Stimulated activated naive B cell treated with anti-CD40 and anti-IgM and Interleukin-4, amounts not matched to agents 10 μg/mL and 1 μg/mL and 100 μg/mL, for 72 hours (primary cell): Measurements from ENCODE around the gene ATG2B.
A peak's percentile ranks its signal among the peaks of the same experiment; 100 is the strongest.

Experiments
- ATAC-seq, 2 donors: fragments of 150-1000 bp; cut with Tn5 transposase; replicated peaks; 2 replicates each; pipeline ENCODE4 v1.10.0; 2021; ENCODE audit warnings: moderate library complexity in 1 of 2
- DNase-seq: peaks from one replicate; pipeline ENCODE4 v3.0.0; 2021
- H3K27ac Mint-ChIP-seq: one replicate; pipeline ENCODE4 v1.8.0; 2022; ENCODE audit warnings: mild to moderate bottlenecking, mixed read lengths
- H3K27me3 Mint-ChIP-seq, 2 donors: one replicate each; pipeline ENCODE4 v1.8.0; 2022; ENCODE audit warnings: mixed read lengths in 2 of 2
- H3K36me3 Mint-ChIP-seq, 2 donors: one replicate each; pipeline ENCODE4 v1.8.0; 2022; ENCODE audit warnings: mixed read lengths in 2 of 2, mild to moderate bottlenecking in 1 of 2
- H3K4me1 Mint-ChIP-seq, 2 donors: one replicate each; pipeline ENCODE4 v1.8.0; 2022; ENCODE audit warnings: mixed read lengths in 2 of 2, mild to moderate bottlenecking in 1 of 2
- H3K4me3 Mint-ChIP-seq, 2 donors: one replicate each; pipeline ENCODE4 v1.8.0; 2022; ENCODE audit warnings: mild to moderate bottlenecking in 2 of 2, mixed read lengths in 2 of 2, moderate library complexity in 1 of 2
- H3K9me3 Mint-ChIP-seq, 2 donors: one replicate each; pipeline ENCODE4 v1.8.0; 2022; ENCODE audit warnings: mixed read lengths in 2 of 2, mild to moderate bottlenecking in 1 of 2

The ATG2B gene, protein sequence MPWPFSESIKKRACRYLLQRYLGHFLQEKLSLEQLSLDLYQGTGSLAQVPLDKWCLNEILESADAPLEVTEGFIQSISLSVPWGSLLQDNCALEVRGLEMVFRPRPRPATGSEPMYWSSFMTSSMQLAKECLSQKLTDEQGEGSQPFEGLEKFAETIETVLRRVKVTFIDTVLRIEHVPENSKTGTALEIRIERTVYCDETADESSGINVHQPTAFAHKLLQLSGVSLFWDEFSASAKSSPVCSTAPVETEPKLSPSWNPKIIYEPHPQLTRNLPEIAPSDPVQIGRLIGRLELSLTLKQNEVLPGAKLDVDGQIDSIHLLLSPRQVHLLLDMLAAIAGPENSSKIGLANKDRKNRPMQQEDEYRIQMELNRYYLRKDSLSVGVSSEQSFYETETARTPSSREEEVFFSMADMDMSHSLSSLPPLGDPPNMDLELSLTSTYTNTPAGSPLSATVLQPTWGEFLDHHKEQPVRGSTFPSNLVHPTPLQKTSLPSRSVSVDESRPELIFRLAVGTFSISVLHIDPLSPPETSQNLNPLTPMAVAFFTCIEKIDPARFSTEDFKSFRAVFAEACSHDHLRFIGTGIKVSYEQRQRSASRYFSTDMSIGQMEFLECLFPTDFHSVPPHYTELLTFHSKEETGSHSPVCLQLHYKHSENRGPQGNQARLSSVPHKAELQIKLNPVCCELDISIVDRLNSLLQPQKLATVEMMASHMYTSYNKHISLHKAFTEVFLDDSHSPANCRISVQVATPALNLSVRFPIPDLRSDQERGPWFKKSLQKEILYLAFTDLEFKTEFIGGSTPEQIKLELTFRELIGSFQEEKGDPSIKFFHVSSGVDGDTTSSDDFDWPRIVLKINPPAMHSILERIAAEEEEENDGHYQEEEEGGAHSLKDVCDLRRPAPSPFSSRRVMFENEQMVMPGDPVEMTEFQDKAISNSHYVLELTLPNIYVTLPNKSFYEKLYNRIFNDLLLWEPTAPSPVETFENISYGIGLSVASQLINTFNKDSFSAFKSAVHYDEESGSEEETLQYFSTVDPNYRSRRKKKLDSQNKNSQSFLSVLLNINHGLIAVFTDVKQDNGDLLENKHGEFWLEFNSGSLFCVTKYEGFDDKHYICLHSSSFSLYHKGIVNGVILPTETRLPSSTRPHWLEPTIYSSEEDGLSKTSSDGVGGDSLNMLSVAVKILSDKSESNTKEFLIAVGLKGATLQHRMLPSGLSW (N-terminal part only)

DNA sequence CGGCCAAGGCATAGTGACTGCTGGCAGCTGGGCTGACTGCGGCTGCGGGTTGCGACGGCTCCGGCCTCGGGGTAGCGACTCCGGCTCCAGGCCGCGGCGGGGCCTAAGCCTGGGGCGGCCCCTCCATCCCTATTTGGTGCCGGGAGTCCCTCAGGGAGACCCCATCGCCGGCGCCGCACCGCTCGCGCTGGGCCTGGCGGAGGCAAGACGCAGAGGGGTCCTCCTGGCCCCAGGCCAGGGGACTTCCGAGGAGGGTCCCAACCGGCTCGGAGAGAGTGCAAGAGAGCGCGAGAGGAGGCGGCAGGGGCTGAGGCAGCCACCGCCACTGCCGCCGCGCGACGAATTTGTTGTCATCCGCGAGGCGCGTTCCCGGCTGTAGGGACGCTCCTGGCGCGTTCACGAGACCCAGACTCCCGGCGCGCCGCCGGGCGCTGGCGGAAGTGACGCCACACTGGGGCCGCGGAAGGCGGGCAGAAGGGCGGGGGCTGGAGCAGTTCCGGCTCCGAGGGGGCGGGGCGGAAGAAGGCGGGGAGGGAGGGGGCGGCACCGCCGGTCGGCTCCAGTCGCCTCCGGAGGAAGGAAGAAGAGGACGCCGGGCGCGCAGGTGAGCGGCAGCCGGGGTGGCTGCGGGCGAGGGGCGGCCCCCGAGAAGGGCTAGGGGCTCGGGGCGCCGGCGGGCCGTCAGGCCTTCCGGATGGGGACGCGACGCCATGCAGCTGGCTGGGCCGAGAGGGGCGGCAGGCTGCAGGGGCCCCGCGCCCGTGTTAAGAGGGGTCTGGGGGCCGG lies at the start of gene ATG2B, which contains the start of gene GSKIP:
ATG2B (minus strand) TSS at position 377 of the 786 bp plus-strand sequence; CDS start at position 12, 365 bp downstream.
GSKIP (plus strand) TSS at position 562 of the 786 bp plus-strand sequence. CDS start 18,722 bp downstream, outside the sequence.
- peak within 1 kb of the TSS; percentile 96 for H3K27ac Mint-ChIP-seq
- H3K36me3 Mint-ChIP-seq = peaks cover 0 to 8% of the 10 kb centered on the region in 2 donors
- no peaks in the 10 kb centered on the region for H3K9me3 Mint-ChIP-seq
- ATAC-seq (peak; percentile 76 to 89), DNase-seq (peak; percentile 94)
- peaks cover 19 to 51% of the 10 kb centered on the region in 2 donors for H3K4me1 Mint-ChIP-seq
- peak within 1 kb of the TSS; percentile 91 to 97 for H3K4me3 Mint-ChIP-seq
- no peaks in the 10 kb centered on the region for H3K27me3 Mint-ChIP-seq

DNA sequence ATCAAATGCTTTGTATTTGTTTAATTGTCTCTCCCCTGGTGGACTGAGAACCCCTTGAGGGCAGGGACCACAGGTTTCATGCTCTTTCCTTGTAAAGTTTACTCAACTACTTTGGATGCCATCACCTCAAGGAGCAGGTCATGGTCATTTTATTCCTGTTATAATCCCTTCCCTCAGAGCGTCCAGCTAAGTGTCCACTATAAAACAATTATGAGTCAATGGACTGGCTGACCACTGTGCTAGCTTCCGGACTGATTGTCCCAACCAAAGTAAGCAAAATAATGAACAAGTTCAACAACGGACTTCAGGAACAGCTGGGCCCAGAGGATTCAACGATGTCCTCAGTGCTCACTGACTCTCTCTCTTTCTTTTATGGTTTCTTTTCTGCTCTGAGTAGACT lies 47.0 kb upstream of the ATG2B start:
- Mint-ChIP-seq H3K27me3 (peaks cover 4 to 24% of the 10 kb centered on the region in 2 donors), H3K4me1 (no peaks in the 10 kb centered on the region), H3K9me3 (no peaks in the 10 kb centered on the region), H3K4me3 (no peak overlapping the region), H3K36me3 (no peaks in the 10 kb centered on the region), H3K27ac (no peak overlapping the region)
- ATAC-seq (no peak), DNase-seq (no peak)

DNA sequence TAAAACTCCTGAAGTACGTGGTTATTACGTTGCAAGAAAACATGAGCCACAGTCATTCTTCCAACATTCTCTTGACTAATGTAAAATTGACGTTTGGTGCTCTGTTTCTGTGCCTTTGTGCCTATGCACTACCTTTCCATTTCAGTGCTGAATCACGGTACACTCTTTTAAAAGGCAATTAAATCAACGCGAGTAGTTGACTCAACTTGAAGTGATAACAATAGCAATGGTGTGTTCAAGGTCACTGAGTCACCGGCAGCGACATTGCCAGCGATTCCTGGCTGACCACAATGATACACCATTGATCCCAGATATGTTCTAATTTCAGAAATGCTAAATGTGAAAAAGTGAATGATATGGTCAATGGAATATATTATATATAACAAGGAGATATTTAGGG lies 46.6 kb upstream of the ATG2B start:
- no peak for DNase-seq
- H3K27ac Mint-ChIP-seq = no peak overlapping the region
- ATAC-seq = no peak
- peaks cover 4 to 24% of the 10 kb centered on the region in 2 donors for H3K27me3 Mint-ChIP-seq
- H3K36me3 Mint-ChIP-seq = no peaks in the 10 kb centered on the region
- H3K4me1 Mint-ChIP-seq = no peaks in the 10 kb centered on the region
- no peaks in the 10 kb centered on the region for H3K9me3 Mint-ChIP-seq
- no peak overlapping the region for H3K4me3 Mint-ChIP-seq

DNA sequence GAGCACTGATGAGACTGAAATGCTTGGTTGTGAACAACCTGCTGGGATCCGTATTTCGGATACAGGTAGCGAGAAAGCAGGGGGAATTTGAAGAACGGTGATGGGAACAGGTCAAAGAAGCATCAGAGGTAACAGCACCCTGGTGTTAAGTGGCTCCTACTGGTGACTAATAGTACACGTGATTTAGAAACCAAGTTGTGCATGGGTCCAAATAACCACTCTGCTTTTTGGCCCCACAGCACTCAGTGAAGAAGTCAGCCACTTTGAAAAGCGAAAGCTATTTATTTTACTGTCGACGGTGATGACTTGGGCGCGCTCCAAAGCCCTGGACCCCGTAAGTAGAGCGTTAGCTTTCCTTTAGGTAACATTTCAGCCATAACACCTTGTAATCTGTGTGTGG lies 45.5 kb upstream of the ATG2B start:
- Mint-ChIP-seq H3K4me3 (no peak overlapping the region), H3K36me3 (no peaks in the 10 kb centered on the region), H3K9me3 (no peaks in the 10 kb centered on the region), H3K4me1 (no peaks in the 10 kb centered on the region), H3K27me3 (peaks cover 4 to 20% of the 10 kb centered on the region in 2 donors), H3K27ac (no peak overlapping the region)
- no peak for ATAC-seq
- no peak for DNase-seq

DNA sequence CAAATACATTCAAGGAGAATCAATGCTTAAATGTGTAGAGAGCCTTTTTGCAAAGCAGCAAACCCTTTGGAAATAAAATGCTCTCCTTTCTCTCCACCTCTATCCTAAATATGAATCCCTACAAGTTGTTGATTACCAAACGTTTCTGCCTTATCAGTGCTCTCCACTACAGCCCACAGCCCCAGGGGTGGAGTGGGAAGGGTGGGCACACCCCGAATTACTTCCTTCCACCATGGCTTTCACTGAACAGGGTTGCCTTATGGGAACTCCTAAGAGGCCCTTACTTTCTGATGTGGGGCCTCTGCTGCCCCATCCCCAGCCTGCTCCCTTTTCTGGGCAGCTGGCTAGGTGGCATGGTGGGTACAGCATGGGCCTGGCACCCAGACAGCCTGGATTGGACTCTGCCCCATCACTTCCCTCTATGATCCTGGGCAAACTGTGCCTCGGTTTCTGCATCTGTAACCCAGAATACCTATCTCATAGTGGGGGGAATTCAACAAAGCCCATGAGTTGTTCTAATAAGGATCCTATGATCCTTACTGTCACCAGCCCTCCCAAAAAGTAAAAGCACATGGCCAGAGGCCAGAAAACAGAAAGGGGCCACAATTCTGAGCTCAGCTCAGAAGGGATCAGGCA lies 44.9 kb upstream of the ATG2B start:
- Mint-ChIP-seq H3K4me3 (no peak overlapping the region), H3K27ac (peak overlapping the region; percentile 42)
- no peak for DNase-seq

DNA sequence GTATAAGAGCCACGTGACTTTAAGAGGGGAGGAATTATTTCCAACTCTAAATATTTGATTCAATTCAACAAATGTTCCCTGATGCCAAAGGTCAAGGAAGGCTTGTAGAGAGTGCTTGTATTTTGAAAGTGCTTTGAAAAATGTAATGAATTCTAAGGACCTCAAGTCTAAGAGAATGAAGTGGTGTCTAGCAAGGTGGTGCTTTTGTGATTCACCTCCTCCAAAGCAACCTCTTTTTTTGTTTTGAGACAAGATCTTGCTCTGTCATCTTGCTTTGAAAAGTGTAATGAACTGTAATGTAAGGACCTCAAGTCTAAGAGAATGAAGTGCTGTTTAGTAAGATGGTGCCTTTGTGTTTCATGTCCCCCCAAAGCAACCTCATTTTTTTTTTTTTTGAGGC lies 42.5 kb upstream of the ATG2B start:
- DNase-seq = no peak
- Mint-ChIP-seq H3K4me1 (no peaks in the 10 kb centered on the region), H3K36me3 (no peaks in the 10 kb centered on the region), H3K4me3 (no peak overlapping the region), H3K27ac (no peak overlapping the region), H3K27me3 (peaks cover 7 to 25% of the 10 kb centered on the region in 2 donors), H3K9me3 (no peaks in the 10 kb centered on the region)
- no peak for ATAC-seq

More for the DNA sequence above, 44.9 kb upstream of the ATG2B start:
- H3K4me1 Mint-ChIP-seq = no peaks in the 10 kb centered on the region
- no peak for ATAC-seq
- H3K9me3 Mint-ChIP-seq = no peaks in the 10 kb centered on the region
- no peaks in the 10 kb centered on the region for H3K36me3 Mint-ChIP-seq
- H3K27me3 Mint-ChIP-seq = peaks cover 1 to 17% of the 10 kb centered on the region in 2 donors

DNA sequence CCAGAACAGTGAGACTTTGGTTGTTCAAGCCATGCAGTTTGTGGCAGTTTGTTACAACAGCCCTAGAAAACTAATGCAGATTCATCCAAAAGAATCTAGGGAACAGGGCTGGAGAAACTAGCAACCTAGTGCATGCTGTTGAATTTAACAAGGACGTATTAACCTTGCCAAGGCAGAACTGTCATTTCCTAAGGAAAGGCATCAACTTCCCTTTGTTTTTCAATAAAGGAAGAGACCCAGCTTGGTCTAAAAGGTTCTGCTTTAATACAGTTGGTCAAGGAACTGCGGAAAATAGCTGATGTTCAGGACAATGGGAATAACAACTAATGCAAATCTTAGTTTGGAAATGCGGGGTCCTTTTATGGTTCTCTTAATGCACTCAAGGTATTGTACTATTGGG lies 40.3 kb upstream of the ATG2B start:
- ATAC-seq = no peak
- Mint-ChIP-seq H3K27ac (no peak overlapping the region), H3K4me1 (no peaks in the 10 kb centered on the region), H3K27me3 (peaks cover 7 to 40% of the 10 kb centered on the region in 2 donors), H3K36me3 (peaks cover 0 to 3% of the 10 kb centered on the region in 2 donors), H3K4me3 (no peak overlapping the region), H3K9me3 (no peaks in the 10 kb centered on the region)
- no peak for DNase-seq

DNA sequence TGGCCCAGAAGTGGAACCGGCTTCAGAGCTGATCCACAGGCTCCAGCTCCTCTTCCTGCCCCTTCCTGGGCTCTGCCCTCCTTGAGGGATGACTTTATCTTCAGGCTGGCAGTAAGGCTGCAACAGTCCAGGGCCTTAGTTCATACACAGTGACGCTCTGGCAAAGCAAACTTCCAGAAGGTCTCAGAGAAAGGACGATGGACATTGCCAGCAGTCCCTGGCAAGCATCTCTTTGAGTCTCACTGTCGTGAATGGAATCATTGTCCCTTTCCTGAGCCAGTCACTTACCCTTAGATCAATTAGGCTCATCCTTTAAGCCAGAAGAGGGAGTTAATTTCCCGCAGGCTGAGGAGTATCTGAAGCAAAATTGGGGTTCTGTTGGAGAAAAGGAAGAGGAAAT lies 37.4 kb upstream of the ATG2B start:
- Mint-ChIP-seq H3K9me3 (no peaks in the 10 kb centered on the region), H3K4me3 (no peak overlapping the region), H3K27me3 (peaks cover 7 to 40% of the 10 kb centered on the region in 2 donors), H3K27ac (no peak overlapping the region), H3K4me1 (no peaks in the 10 kb centered on the region), H3K36me3 (peaks cover 0 to 3% of the 10 kb centered on the region in 2 donors)
- ATAC-seq (no peak), DNase-seq (no peak)

DNA sequence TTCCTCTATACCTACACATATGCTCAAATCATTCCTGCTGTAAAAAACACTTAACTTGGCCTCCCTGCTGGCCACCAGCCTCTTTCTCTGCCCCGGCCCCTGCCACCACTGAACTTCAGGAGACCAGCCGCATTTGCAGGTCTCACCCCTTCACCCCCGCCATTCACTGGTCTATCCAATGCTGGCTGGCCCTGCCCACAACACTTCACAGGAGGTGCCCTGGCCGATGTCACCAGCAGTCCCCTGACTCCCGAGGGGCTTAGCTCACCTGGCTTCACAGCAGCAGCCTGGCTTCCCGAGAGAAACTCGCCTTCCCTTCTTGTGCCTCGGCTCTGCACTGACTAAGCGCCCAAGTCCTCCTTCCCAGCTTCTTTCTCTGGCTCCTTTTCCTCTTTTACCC lies 36.3 kb upstream of the ATG2B start:
- H3K36me3 Mint-ChIP-seq = peaks cover 0 to 3% of the 10 kb centered on the region in 2 donors
- no peak for DNase-seq
- H3K27me3 Mint-ChIP-seq = peaks cover 12 to 43% of the 10 kb centered on the region in 2 donors
- ATAC-seq = no peak
- H3K9me3 Mint-ChIP-seq = no peaks in the 10 kb centered on the region
- no peaks in the 10 kb centered on the region for H3K4me1 Mint-ChIP-seq
- no peak overlapping the region for H3K27ac Mint-ChIP-seq
- H3K4me3 Mint-ChIP-seq = no peak overlapping the region

DNA sequence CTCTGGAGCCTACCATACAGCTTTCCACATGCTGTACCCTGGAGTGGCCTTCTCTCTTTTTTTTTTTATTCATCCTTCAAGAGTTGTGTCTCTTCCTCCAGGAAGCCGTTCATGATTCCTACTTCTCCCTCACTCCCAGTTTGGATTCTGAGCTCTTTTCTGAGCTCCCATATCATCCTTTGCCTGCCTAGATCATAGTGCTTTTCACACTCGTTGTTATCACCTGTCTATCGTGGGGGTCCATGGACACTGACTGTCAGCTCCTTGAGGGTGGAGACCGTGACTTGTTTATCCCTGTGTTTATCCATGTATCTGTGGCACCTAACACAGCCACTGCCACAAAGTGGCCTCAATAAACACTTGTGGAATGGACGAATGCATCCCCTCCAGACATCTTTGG lies 35.8 kb upstream of the ATG2B start:
- no peak overlapping the region for H3K27ac Mint-ChIP-seq
- peaks cover 12 to 43% of the 10 kb centered on the region in 2 donors for H3K27me3 Mint-ChIP-seq

DNA sequence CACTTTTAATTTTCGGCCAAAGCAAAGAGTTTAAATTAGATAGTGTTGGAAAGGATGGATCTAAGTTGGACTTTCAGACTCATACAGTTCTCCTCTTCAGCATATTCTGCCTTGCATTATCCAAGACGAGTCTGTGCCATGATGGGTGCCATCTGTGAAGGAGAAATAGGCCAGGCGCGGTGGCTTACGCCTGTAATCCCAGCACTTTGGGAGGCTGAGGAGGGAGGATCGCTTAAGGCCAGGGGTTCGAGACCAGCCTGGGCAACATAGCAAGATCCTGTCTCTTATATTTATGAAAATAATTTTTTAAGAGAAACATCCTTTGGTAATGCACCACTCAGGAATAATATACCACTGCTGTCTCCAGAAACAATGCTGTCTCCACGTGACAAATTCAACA lies 35.3 kb upstream of the ATG2B start:
- Mint-ChIP-seq H3K4me3 (no peak overlapping the region), H3K4me1 (no peaks in the 10 kb centered on the region), H3K9me3 (no peaks in the 10 kb centered on the region), H3K36me3 (peaks cover 0 to 3% of the 10 kb centered on the region in 2 donors), H3K27ac (no peak overlapping the region), H3K27me3 (peaks cover 12 to 43% of the 10 kb centered on the region in 2 donors)
- DNase-seq = no peak
- ATAC-seq = no peak

More for the DNA sequence above, 35.8 kb upstream of the ATG2B start:
- ATAC-seq = no peak
- Mint-ChIP-seq H3K4me3 (no peak overlapping the region), H3K9me3 (no peaks in the 10 kb centered on the region), H3K4me1 (no peaks in the 10 kb centered on the region), H3K36me3 (peaks cover 0 to 3% of the 10 kb centered on the region in 2 donors)
- no peak for DNase-seq

DNA sequence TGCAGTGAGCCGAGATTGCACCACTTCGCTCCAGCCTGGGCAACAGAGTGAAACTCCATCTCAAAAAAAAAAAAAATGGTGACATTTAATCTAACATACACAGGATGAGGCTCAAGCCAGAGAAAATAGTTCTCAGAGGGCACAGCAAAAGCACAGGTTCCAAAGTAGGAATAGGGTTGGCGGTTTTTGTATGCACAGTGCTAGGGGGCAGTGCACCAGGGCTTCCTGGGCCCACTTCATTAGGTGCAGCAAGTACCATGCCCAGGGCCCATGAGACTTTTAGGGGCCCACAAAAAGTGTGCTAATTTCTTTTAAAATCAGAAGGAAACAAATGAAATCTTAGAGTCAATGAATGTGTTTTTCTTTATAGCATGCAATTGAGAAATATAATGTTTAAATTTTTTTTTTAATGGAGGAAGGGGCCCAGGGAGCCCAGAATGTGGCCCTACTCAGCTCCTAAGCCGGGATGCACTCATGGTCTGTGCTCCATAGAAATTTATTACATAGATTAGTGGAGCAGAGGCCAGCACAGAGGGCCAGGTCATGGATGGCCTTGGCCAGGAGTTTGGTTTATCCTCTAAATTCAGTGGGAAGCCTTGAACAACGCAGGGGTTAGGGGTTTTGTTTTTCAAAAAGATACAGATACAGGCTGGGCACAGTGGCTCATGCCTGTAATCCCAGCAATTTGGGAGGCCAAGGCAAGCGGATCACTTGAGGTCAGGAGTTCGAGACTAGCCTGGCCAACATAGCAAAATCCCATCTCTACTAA lies 31.1 kb upstream of the ATG2B start:
- no peak overlapping the region for H3K4me3 Mint-ChIP-seq
- peaks cover 3 to 10% of the 10 kb centered on the region in 2 donors for H3K4me1 Mint-ChIP-seq
- peaks cover 5 to 10% of the 10 kb centered on the region in 2 donors for H3K27me3 Mint-ChIP-seq
- no peak for DNase-seq
- H3K9me3 Mint-ChIP-seq = no peaks in the 10 kb centered on the region
- no peaks in the 10 kb centered on the region for H3K36me3 Mint-ChIP-seq
- H3K27ac Mint-ChIP-seq = no peak overlapping the region
- no peak for ATAC-seq
